22Rv1 (cell line): ENCODE measurements around the gene CROT.

Source experiments
- CTCF ChIP-seq: fragments of 450-650 bp; IDR thresholded peaks from 2 replicates; pipeline ENCODE4 v1.5.1; 2017; ENCODE audit warnings: mild to moderate bottlenecking
- ZFX ChIP-seq: fragments of 450-650 bp; IDR thresholded peaks from 2 replicates; pipeline ENCODE4 v1.6.1; 2017; ENCODE audit warnings: antibody characterized with exemption, borderline replicate concordance

- TF ChIP-seq CTCF (no peak), ZFX (no peak)
These were observed 44.7 kb upstream of the CROT start for GRCh38 chr7:87300756-87301155.
